Stimulated activated CD4-positive, alpha-beta T cell treated with anti-CD3 and anti-CD28 coated beads, Interleukin-1b, Interleukin-23, amount 100 ng/mL, for 48 hours (primary cell): ENCODE measurements around the gene CLDN20.
"Not testable (repeated sequence)": the region's sequence is repeated elsewhere in the genome, so short reads cannot be mapped to it uniquely, and the experiment has no call there.

ENCODE experiments used
- DNase-seq: peaks from one replicate; pipeline ENCODE4 v3.0.0-alpha.2; 2020

Gene CLDN20

DNA sequence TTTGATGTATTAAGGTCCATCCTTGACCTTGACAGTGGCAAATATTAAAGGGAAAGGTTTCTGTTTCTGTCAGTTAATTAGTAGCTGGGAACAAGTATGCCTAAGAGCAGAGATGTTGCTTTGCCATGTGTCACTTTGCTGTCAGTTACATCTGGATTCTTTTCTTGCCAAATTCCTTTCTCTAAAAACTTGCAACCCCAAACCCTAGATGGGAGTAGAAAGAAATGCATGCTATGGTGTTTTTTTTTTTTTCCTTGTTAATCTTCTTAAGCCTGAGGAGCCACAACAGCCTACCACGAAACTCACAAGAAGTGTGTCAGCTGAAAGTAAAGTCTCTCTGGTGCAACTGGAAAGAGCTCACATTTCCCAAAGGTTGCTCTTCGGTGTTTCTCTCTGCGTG, 18.0 kb upstream of the CLDN20 start:
- DNase-seq: no peak

DNA sequence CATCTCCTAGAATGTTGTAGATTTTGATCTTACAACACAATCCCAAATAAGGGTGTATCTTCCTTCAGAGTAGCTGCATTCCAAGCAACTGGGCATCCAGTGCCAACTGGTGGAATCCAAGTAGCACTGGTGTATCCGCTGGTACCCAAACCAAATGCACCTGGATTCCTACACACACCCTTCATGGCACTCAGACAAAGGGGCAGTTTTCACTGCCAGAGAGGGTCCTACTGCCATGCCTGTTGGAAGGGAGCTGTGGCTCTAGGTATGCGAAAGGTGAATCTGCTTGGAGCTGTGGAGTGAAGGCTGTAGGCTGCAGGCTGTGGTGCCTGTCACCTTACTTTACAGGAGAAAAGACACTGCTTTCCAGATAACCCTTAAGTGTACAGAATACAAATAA, 17.0 kb upstream of the CLDN20 start:
- DNase-seq: no peak

DNA sequence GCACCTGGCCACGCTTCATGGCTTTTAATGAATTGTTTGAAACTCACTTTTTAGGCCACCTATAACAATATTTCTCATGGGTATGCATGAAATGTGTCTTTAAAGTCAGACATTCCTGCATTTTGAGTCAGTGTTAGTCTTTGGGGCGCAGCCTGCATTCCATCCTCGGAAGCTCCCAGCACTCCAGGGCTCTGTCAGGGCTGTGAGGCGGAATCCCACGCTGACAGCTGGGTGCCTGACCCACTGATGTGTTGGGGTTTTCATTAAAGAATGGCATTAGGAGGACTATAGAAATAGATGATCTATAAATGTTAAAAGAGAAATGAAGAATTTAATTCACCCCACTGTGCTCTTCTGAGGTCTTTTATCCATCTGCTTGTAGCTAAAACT, 16.2 kb upstream of the CLDN20 start:
- no peak for DNase-seq

DNA sequence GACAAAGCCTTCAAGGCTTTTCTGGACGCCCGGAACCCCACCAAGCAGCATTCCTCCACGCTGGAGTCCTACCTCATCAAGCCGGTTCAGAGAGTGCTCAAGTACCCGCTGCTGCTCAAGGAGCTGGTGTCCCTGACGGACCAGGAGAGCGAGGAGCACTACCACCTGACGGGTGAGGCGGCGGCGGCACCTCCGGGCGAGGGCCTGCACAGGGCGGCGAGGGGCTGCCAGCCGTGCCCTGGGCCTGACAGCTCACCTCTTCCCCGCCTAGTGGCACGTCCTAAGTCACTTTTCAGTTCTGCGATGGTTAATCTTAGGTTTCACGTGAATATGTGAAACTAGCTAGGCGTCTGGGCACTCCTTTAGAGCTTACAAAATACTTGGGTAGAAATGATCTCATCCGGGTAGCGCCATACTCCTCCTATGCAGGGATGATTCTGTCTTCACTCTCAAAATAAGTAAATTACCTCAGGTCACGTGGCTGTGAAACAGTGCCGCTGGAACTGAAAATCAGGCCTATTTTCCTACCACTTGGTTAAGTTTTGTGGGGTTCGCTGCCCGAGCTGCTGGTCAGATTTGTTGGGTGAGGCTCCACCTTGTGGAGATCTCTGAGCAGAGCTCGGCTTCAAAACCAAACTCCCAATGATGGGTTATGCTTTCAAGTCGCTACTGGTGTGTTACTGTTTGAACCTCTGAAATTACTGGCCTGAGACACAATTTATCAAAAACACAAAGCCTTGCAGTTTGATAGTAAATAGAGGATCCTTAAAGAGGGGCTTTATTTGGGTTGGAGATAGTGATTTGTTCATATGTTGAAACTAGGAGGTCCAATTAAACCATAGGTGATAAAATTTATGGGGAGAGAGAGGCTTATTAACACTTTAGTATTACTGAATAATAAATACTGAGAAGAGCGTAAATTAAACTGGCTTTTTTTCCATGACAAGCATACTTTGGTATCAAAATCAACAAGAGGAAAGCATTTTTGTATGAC, 15.5 kb upstream of the CLDN20 start:
- peak; percentile 19 for DNase-seq

DNA sequence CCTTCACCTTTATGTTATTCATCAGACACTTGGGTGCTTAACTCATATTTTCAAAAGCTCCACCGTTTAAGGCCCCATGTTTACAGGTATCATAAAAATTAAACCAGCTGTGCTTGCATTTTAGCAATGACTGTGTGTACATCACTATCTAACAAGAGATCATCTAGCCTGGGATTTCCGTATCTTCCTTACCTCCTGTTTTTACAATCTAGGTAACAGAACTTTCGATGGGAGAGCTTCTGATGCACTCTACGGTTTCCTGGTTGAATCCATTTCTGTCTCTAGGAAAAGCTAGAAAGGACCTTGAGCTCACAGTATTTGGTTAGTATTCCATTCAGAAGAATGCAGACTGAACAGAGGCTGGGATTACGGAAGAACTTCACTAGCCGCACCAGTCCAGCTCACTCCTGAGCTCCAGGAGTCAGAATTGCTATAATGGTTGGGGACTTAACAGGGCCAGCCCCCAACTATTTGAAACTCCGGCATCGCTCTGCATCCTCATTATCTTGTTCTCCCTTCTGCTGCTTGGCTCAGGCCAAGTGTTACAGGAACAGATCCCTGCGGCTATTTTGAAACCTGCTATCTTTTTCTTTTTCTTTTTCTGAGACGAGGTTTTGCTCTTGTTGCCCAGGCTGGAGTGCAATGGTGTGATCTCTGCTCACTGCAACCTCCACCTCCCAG, 13.0 kb upstream of the CLDN20 start:
- no peak for DNase-seq

DNA sequence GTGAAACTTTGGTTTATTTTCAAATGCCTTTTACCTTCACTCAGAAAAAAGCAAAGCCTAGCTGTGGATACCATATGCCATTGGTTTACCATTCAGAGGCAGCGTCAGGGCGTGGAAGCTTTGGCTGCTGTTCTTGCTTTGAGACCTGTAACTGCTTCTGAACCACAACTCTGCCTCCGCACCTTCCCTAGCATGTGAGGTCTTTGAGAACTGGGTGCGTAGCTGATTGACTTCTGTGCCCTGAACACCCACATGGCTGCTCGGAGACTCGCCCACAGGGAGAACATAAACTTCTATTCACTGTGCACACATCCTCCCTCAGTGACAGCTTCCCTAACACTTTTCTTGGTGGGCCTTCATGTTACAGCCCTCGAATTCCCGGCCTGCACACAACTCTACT, 11.2 kb upstream of the CLDN20 start:
- DNase-seq: no peak

DNA sequence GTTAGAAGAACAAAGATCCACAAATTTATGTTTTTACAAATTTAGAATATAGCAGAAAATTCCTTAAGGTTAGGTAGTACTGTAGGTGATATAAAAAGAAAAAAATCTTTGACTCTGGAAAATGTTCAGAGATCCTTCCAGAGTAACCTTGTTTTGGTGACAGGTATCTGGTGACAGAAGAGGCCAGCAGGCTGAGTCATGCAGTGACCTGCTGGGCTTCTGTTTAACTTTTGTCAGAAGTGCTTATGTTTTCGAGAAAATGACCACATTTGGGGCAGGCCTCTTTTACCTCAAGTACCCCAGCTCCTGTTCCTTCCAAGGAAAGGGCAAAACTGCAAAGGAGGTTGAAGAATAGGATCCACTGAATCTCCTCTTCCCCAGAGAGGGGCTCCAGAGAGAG, 10.5 kb upstream of the CLDN20 start:
- DNase-seq: no peak

DNA sequence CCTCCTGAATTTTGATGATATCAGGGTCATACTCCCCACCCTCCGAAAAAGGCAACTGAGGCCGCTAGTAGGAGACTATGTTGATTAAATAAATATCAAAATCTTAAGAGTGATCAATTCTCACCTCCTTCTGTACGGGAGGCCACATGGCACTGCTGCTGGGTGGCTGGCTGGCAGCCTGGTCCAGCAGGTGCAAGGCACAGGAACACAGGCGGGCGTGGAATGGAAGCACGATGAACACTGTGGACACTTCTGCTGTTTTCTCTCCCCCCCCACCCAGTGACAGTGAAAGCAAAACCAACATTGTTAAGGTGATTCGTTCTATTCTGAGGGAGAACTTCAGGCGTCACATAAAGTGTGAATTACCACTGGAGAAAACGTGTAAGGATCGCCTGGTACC, 9.7 kb upstream of the CLDN20 start:
- DNase-seq: no peak

DNA sequence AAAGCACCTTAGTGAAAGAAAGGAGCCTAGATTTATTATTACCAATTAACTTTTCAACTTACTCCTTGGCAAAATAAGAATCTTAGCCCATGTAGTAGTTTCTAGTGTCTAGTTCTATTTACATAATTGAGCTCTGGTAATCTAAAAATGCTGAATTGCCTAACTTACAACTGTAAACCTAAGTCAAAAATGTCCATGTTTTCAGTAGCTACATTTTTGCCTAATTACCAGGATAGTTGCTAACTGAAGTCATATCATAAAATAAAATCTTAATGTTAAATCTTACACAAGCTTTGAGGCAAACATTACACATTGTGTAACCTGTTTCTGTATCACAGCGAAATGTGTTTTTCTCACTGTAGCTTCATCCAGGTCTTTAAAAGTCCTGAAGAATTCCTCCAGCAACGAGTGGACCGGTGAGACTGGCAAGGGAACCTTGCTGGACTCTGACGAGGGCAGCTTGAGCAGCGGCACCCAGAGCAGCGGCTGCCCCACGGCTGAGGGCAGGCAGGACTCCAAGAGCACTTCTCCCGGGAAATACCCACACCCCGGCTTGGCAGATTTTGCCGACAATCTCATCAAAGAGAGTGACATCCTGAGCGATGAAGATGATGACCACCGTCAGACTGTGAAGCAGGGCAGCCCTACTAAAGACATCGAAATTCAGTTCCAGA, 7.6 kb upstream of the CLDN20 start:
- no peak for DNase-seq

DNA sequence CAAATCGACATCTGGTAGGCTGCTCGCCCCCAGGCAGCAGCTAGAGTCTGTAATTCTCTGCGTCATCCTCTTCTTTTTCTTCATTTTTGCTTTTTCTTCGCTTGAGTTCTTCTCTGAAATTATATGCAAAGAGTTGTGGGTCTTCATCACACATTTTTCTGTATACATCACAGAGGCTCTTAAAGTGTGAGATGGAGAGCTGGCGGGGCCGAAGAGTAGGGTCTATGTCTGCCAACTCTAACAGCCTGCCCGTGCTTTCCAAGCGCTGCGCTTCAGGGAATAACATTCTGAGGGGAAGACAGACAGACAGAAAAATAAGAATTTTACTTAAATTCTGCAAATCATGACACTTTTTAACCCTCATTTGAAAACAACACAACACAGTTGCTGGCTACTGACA, 6.0 kb upstream of the CLDN20 start:
- no peak for DNase-seq

DNA sequence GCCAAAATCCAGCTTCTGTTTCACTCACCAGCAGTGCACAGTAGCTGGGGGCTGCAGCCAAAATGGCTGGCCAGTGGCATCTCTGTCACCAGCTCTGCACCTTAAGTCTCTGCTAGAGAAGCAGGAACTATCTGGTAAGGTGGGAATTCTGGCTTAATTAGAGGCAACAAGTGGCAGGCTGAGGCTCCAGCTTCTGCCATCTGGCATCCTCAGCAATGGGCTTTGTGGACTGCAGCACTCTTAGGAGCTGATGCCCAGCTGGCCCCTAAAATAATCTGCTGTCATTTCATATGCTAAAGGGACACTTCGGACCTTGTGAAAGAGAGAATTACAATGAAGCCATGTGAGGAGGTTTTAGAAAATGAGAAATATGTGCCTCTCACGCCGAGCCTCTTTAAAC, 4.6 kb upstream of the CLDN20 start:
- DNase-seq: no peak

DNA sequence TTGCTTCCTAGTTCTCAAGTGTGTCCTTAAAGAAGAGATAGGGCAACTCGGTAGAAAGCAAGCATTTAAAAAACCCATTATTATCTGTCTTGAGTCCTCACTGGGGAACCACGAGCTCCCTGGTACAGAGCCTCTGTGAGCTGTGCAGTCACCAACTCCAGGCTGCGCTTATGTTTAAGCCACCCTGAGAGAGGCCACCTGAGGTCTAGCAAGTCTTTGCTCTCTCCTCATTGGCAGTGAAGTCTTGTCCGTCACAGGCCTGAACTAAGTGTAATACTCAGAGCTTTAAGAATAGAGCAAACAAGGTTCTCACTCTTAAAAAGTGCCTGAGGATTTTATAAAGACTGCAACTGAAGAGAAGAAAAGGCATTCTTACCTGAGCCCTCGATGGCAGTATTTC, 3.9 kb upstream of the CLDN20 start:
- DNase-seq: no peak

DNA sequence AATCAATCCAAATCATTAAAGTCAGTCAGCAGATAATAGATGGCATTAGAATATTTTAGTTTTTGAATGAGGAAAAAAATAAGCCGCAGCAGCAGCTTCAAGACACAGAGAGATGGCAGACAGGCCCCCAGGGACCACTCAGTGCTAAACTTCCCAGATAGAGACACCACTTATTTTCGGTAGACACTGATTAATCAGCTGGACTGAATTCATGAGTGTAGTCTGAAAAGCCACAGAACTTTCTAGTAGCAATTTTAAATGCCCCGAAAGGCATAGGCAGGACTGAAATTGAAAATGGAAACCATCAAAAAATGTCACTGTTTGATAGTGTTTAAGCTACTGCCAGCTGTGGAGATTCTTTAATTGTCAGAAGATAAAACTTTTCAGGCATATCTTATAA, 3.1 kb upstream of the CLDN20 start:
- DNase-seq: no peak

DNA sequence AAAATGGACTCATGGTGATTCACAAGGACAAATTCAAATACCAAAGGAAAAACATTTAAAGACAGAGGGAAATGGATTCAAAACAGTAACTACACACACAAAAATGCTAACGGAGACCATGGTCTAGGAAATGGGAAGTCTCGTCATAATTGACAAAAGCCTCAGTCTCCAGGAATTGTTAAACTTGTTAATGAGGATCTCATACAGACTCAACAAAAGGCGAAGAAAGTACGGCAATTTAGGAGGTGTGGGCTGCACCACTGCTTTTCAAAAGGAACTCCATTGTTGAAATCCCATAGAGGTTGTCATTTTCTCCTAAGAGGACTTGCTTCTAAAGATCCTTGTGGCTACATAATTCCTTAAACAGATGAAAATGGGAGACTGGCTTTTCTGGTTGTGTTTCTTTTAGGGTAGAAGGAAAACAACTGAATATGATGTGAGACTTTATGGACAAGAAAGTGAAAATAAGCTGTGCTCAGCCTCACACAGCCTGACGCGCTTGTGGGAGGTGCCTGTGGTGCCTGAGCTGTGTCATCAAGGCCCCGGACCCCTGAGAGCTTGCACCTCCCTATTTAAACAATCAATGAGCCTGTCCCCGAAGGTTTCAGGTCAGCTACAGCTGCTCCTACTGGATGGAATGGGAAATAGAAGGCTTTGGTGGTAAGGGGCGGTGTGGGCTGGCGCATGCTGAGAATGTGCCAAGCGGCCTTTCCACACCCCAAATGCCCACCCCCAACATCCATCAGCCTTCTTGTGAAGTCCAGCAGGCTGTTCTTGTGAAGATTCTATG, 2.5 kb upstream of the CLDN20 start:
- DNase-seq: no peak

DNA sequence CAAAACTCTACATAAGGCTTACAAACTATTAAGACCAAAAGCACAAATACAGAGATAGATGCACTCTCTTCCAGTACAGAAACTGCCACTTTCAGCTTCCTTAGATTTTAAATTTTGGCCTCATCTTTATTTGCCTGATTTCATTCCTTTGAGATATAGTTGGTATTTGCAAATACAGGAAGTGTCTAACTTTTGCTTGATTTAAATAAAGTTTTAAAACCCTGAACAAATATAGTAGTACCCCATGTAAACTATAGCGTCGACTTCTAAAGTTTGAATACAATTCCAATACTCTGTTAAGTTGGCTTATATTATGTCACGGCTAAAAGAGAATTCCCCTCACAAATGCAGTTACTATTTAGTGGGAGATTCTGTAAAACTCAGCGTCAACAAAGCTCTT, 1.2 kb upstream of the CLDN20 start:
- DNase-seq: no peak

DNA sequence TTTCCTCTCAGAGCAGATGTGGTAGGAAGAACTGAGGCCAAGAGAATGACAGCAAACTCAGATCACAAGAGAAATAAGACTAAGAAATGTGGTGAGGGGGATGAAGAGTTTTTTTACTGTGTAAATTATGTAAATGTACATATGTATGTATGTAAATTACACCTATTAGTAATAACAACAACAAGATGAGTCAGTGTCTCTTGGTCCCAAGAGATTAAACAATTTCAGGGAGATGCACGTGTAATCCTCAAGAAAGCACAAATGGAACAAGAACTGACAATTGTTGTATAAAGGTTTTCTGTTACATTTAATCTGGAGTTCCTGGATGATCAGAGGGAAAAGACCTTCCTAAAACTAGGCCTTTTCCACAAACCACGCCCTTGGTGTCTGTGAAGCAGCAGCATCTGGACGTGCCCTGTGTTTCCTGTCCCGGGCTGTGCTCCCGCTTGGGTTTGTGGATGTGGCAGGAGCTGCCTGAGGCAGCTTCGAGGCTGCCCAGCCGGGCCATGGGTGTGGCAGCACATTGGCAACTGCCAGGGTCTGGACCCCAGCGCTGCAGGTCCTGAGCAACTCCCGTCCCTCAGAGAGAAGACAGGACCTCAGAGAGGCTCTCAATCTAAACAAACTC, 994 bp downstream of the CLDN20 start:
- no peak for DNase-seq

DNA sequence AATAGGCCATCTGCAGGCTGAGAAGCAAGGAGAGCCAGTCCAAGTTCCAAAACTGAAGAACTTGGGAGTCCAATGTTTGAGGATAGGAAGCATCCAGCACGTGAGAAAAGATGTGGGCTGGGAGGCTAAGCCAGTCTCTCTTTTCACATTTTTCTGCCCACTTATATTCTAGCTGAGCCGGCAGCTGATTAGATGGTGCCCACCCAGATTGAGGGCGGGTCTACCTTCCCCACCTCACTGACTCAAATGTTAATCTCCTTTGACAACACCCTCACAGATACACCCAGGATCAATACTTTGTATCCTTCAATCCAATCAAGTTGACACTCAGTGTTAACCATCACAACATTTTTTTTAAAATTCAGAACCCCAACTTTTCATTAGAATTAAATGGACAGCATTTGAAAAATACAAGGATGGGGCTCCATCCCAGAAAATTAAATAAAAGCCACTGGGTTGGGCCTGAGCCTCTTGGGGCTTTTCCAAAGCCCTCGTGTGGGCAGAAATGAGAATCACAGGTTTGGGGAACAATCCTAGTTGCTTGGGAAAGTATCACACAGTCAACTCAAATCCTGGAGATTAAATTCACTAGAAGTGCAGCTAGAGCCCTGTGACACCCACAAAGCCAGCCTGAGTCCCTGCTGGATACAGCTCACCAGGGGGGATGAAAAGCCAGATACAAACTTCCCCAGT, 2.2 kb downstream of the CLDN20 start:
- DNase-seq: no peak

DNA sequence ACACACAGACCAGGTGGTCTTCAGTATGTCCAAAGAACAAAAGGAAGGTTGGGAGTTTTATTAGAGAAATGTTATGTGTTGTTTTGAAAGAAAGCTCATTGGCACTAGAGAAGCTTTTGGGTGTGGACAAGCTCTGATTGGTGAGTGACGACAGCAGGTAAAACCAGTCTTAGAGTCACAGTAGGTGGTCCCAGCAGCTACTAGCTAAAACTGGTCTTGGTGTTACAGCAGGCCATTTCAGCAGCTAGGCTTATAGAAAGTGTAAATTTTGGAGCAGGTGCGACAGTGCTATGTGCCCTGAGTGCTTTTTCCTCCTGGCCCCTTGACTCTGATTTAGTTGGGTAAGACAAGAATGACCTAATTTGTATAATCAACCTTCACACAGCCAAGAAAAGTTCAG, 3.6 kb downstream of the CLDN20 start:
- DNase-seq: no peak

DNA sequence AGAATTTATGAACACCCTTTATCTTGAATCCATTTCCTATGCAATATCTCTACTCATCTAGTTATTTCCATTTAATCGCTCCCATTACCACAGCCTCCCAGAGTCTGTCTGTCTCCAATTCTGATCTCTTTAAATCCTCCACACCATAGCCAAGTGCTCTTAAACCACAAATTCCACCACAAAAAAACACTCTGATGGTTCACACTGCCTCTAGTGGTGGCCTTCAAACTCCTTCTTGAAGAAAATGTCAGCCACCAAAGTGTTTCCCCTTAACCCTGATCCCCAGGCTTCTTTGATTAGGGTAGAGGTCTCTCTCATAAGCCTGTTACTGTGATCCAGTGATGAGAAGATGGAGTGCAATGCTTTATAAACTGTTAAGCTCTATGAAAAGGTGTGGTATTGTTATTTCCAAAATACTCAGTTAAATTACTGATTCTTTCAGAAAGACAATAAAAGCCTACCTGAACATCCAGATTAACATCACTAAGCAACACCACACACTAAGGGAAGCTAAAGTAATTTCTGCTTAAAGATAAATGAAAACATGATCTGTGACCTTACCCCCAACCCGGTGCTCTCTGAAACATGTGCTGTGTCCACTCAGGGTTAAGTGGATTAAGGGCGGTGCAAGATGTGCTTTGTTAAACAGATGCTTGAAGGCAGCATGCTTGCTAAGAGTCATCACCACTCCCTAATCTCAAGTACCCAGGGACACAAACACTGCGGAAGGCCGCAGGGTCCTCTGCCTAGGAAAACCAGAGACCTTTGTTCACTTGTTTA, 4.5 kb downstream of the CLDN20 start:
- DNase-seq: not testable (repeated sequence)

DNA sequence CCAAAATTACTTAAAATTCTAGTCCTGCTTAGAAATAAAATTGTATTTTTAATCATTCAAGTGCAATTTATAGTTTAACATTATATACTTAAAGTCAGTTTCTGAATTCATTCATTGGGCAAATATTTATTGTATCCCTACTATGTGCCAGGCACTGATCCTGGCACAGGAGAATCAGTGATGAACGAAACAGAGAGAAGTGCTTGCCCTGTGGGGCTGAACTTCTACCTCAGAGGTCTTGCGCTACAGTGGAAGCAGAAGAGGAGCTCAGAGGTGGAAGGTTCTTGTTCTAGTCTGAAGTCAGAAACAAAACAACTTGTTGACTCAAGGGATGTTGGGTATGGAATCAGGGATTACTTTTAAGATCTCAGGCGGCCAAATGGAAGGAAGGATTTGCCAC, 6.0 kb downstream of the CLDN20 start:
- DNase-seq: no peak

DNA sequence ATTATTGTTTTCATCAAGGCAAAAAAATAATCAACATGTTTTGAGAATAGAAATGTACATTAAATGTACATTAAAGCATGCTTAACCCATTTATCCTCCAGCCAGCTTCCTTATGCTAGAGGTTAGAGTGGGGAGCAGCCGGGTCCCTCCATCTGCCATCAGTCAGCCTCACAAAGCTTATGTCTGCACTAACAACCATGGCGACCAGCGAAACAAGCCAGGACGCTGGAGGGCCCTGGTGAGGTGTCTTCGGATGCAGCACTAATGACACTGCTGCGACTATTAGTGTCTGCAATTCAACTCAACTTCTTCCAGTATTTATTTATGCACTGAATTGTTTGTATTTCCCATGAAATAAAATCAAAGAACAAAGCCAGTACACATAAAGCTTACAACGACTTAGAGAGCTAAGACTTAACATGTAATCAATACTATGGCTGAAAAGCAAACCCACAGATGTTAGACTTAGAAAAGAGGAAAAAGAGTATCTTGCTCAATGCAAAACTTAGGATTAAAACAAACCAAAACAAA, 6.8 kb downstream of the CLDN20 start:
- no peak for DNase-seq
